Measurements from ENCODE around the gene UBE2L3.

DNA sequence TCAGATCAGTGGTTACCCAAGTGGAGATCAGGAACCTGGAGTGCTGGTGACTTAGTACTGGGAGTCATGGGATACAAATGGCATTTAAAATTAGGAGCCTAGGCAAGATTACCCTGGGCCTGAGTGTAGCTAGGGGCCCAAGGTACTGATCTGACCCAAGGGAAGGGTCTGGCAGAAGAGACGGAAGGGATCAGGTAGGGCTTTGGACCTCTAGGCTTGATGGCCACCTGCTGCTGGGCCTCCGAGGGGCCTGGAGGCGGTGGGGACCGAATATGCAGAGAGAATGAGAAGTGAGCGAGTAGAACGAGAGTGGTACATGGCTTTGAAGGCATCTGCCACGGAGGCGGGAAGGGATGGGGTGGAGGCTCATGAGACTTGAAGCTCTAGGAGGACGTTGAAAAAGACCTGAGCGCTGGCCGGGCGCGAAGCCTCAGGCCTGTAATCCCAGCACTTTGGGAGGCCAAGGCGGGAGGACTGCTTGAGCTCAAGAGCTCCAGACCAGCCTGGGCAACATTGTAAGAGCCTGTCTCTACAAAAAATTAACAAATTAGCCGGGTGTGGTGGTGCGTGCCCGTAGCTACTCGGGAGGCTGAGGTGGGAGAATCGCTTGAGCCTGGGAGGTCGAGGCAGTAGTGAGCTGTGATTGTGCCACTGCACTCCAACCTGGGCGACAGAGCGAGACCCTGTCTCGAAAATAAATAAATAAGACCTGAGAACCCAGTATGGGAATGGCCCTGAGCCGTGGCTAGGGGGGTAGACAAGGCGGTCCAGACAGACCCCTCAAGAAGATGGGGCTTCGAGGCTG lies 97.7 kb downstream of the UBE2L3 start:
- TF ChIP-seq, protein P1, sequence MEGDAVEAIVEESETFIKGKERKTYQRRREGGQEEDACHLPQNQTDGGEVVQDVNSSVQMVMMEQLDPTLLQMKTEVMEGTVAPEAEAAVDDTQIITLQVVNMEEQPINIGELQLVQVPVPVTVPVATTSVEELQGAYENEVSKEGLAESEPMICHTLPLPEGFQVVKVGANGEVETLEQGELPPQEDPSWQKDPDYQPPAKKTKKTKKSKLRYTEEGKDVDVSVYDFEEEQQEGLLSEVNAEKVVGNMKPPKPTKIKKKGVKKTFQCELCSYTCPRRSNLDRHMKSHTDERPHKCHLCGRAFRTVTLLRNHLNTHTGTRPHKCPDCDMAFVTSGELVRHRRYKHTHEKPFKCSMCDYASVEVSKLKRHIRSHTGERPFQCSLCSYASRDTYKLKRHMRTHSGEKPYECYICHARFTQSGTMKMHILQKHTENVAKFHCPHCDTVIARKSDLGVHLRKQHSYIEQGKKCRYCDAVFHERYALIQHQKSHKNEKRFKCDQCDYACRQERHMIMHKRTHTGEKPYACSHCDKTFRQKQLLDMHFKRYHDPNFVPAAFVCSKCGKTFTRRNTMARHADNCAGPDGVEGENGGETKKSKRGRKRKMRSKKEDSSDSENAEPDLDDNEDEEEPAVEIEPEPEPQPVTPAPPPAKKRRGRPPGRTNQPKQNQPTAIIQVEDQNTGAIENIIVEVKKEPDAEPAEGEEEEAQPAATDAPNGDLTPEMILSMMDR (IDR thresholded peaks at IDR 0.05), result no peak
- TF ChIP-seq POLR2A (IDR thresholded peaks at IDR 0.05) (no peak), EP300 (IDR thresholded peaks at IDR 0.05) (no peak), POLR2AphosphoS5 (IDR thresholded peaks at IDR 0.05) (no peak)

All from sigmoid colon (tissue), 4 donors.